Hepatocyte (in vitro differentiated cells): ENCODE data around the gene HOXA6.

ENCODE experiments used
- EZH2 ChIP-seq: fragments of 200-600 bp; sonication (generic); IDR thresholded peaks from 2 replicates; pipeline ENCODE4 v1.6.1; 2016; ENCODE audit warnings: antibody characterized with exemption, mild to moderate bottlenecking, borderline replicate concordance
- TF ChIP-seq, protein P1 (sequence below): fragments of 200-600 bp; sonication (generic); IDR thresholded peaks from 2 replicates; pipeline ENCODE4 v1.5.1; 2016; ENCODE audit warnings: antibody characterized with exemption, mild to moderate bottlenecking; ENCODE audit not compliant: poor library complexity

DNA sequence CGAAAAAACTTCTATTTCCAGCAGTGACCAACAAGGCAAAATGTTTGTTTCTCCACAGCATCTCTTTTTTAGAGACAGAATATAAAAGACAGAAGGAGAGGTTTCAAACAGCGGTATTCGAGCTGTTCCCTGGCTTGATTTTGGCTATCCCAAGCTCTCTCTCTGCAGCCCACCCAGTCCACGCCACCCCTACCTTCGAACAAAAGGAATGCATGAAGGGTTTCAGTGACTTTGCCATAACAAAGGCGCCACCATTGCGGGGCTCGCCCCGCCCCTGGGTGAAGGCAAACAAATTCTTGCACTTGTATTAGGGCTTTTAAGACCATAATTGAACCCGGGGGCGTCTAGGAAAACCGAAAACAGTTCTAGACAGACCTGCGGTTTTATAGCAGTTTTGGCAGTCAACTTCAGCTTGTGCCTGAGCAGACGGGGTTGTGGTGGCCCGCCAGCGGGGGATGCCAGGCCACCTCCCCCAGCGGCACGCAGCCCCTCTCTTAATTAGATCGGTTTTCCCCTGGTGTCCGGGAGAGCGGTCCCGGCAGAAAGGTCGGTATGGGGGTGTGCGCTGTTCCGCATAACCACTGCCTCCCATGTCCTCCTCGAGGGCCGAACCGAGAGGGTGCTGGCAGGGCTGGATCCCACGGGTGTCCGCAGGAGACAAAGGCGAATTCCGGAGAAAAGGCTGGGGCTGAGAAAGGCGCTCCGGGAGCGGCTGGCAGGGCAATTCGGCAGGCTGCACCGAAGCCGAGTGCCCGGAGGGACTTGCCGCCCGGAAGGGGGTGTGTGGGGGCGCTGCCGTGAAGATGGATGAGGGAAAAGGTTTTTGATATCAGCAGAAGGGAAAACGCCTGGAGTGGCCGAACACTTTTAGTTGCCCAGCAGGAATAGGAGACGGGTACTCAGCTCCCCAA lies 40.2 kb upstream of the HOXA6 start:
- TF ChIP-seq, protein P1, sequence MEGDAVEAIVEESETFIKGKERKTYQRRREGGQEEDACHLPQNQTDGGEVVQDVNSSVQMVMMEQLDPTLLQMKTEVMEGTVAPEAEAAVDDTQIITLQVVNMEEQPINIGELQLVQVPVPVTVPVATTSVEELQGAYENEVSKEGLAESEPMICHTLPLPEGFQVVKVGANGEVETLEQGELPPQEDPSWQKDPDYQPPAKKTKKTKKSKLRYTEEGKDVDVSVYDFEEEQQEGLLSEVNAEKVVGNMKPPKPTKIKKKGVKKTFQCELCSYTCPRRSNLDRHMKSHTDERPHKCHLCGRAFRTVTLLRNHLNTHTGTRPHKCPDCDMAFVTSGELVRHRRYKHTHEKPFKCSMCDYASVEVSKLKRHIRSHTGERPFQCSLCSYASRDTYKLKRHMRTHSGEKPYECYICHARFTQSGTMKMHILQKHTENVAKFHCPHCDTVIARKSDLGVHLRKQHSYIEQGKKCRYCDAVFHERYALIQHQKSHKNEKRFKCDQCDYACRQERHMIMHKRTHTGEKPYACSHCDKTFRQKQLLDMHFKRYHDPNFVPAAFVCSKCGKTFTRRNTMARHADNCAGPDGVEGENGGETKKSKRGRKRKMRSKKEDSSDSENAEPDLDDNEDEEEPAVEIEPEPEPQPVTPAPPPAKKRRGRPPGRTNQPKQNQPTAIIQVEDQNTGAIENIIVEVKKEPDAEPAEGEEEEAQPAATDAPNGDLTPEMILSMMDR, result no peak
- TF ChIP-seq EZH2, result peak; percentile 87
